ENCODE measurements around the gene ZNF385C.
"Not testable (repeated sequence)": the region's sequence is repeated elsewhere in the genome, so short reads cannot be mapped to it uniquely, and the experiment has no call there.

The ZNF385C gene

GRCh38 chr17:42031584-42031983, 66.7 kb downstream of the ZNF385C start:
- H3K4me3 ChIP-seq (ENCODE audit: low read depth, low read length), result no peak overlapping the region
- no peak for DNase-seq (ENCODE audit: low read depth)

- no peak for DNase-seq (ENCODE audit: low read depth)
- no peak overlapping the region for H3K4me3 ChIP-seq (ENCODE audit: low read depth, low read length)
Measured at GRCh38 chr17:42028791-42029127, 69.5 kb downstream of the ZNF385C start.

- no peak overlapping the region for H3K4me3 ChIP-seq (ENCODE audit: low read depth, low read length)
- no peak for DNase-seq (ENCODE audit: low read depth)
Measured at GRCh38 chr17:42027961-42028790, 70.1 kb downstream of the ZNF385C start.

- H3K4me3 ChIP-seq (ENCODE audit: low read depth, low read length), result no peak overlapping the region
- DNase-seq (ENCODE audit: low read depth), result no peak
Measured at GRCh38 chr17:42027590-42027889, 70.7 kb downstream of the ZNF385C start.

- no peak overlapping the region for H3K4me3 ChIP-seq (ENCODE audit: low read depth, low read length)
- DNase-seq (ENCODE audit: low read depth), result no peak
Measured at GRCh38 chr17:42026857-42027589, 71.2 kb downstream of the ZNF385C start.

GRCh38 chr17:42025936-42026335, 72.3 kb downstream of the ZNF385C start:
- no peak overlapping the region for H3K4me3 ChIP-seq (ENCODE audit: low read depth, low read length)
- DNase-seq (ENCODE audit: low read depth), result no peak

- no peak for DNase-seq (ENCODE audit: low read depth)
- no peak overlapping the region for H3K4me3 ChIP-seq (ENCODE audit: low read depth, low read length)
Measured at GRCh38 chr17:42025191-42025579, 73.1 kb downstream of the ZNF385C start.

GRCh38 chr17:42023524-42024349, 74.5 kb downstream of the ZNF385C start:
- H3K4me3 ChIP-seq (ENCODE audit: low read depth, low read length), result no peak overlapping the region
- DNase-seq (ENCODE audit: low read depth), result no peak

GRCh38 chr17:42020845-42021244, 77.4 kb downstream of the ZNF385C start:
- peak overlapping the region; percentile 70 for H3K4me3 ChIP-seq (ENCODE audit: low read depth, low read length)
- not testable (repeated sequence) for DNase-seq (ENCODE audit: low read depth)

- peak; percentile 66 for DNase-seq (ENCODE audit: low read depth)
- H3K4me3 ChIP-seq (ENCODE audit: low read depth, low read length), result peak within 1 kb of the TSS; percentile 70
Measured at GRCh38 chr17:42019509-42020404, 78.5 kb downstream of the ZNF385C start, which contains the start of gene NKIRAS2. Gene NKIRAS2 (plus strand): TSS chr17:42020090. CDS start chr17:42021578, 1,488 bp downstream.

GRCh38 chr17:42018988-42019387, 79.3 kb downstream of the ZNF385C start:
- no peak for DNase-seq (ENCODE audit: low read depth)
- H3K4me3 ChIP-seq (ENCODE audit: low read depth, low read length), result no peak overlapping the region

GRCh38 chr17:42018339-42018738, 79.9 kb downstream of the ZNF385C start:
- peak overlapping the region; percentile 96 for H3K4me3 ChIP-seq (ENCODE audit: low read depth, low read length)
- no peak for DNase-seq (ENCODE audit: low read depth)

- DNase-seq (ENCODE audit: low read depth), result no peak
- H3K4me3 ChIP-seq (ENCODE audit: low read depth, low read length), result peak overlapping the region; percentile 96
Measured at GRCh38 chr17:42017866-42018200, 80.4 kb downstream of the ZNF385C start.

GRCh38 chr17:42016941-42017865, 81.1 kb downstream of the ZNF385C start, which contains the start of gene DNAJC7:
Gene DNAJC7 (minus strand): TSS chr17:42017439. CDS start chr17:42017416, 23 bp downstream.
- H3K4me3 ChIP-seq (ENCODE audit: low read depth, low read length), result peak within 1 kb of the TSS; percentile 96
- DNase-seq (ENCODE audit: low read depth), result peak; percentile 73

- DNase-seq (ENCODE audit: low read depth), result no peak
- H3K4me3 ChIP-seq (ENCODE audit: low read depth, low read length), result peak overlapping the region; percentile 96
Measured at GRCh38 chr17:42016411-42016831, 81.9 kb downstream of the ZNF385C start.

- H3K4me3 ChIP-seq (ENCODE audit: low read depth, low read length); DNase-seq (ENCODE audit: low read depth): not testable (repeated sequence)
Measured at GRCh38 chr17:42013740-42014139, 84.5 kb downstream of the ZNF385C start.

- not testable (repeated sequence) for DNase-seq (ENCODE audit: low read depth); H3K4me3 ChIP-seq (ENCODE audit: low read depth, low read length)
Measured at GRCh38 chr17:42012363-42012762, 85.9 kb downstream of the ZNF385C start.

GRCh38 chr17:42010898-42011516, 87.3 kb downstream of the ZNF385C start:
- no peak overlapping the region for H3K4me3 ChIP-seq (ENCODE audit: low read depth, low read length)
- DNase-seq (ENCODE audit: low read depth), result no peak

All from skeletal muscle cell (primary cell).